ENCODE measurements around the gene PPP1R12A.
"Not testable (repeated sequence)": the region's sequence is repeated elsewhere in the genome, so short reads cannot be mapped to it uniquely, and the experiment has no call there.

Gene PPP1R12A

GRCh38 chr12:79935021-79935623 lies at the start of gene PPP1R12A:
Gene PPP1R12A (minus strand): TSS chr12:79935097. CDS start chr12:79934931, 166 bp downstream.
- peak; percentile 98 for DNase-seq (ENCODE audit: low read depth)

GRCh38 chr12:79983986-79984620 lies 49.2 kb upstream of the PPP1R12A start:
- DNase-seq (ENCODE audit: low read depth): peak; percentile 47

DNA sequence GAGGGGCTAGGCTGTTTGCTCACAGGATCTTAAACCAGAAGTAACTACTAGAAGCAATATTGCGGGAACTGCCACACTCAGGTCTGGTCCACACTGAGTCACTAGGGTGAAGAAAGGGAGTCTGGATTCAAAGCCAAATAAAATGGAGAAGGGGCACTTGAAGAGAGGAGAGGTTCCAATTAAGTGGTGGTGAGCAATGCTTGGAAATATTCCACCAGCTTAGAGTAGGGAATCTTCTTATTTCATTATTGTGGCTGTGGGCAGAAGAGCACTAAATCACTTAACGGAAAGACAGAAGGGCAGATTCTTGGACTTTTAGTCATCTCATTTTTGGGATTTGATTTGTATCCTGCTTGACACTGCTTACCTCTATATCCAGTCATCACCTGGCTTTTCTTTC lies 48.6 kb upstream of the PPP1R12A start:
- peak; percentile 64 for DNase-seq (ENCODE audit: low read depth)

DNA sequence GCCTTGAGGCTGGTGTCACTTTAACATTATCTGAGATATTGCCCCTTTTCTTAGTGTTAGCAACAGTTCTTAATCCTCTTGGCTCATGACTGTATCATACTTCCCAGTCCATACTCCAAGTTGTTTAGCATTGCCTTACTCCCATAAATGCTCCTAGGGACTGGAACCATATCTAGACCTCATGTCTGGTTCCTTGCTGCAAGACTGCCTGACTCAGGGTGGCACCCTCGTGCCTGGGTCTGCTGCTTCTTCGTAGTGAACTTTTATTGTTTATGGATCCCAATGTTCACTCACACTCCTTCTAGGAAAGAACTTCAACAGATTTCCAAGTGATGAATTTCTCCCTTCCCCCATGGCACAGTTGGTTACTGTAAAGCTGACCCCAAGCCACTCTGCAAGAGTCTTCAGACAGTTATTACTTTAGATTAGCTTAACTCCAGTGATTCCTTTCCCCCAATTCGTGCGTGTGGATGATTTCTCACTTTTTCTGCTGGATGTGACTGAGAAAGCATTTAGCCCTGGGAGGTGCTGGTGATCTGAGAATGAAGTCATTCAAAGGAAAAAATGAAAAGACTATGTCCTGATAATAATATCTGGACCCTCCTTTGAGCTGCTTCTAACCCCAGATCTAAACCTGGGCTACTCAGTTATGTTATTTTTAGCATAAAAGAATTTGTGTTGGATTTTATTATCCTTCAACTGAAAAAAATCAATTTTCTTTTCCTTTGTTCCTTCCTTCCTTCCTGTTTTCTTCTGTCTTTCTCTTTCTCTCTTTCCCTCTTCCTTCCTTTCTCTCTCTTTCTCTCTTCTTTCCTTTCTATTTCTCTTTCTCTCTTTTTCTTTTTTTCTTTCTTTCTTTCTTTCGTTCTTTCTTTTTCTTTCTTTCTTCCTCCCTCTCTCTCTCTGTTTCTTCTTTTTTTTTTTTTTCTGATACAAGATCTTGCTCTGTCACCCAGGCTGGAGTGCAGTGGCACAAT lies 47.5 kb upstream of the PPP1R12A start:
- DNase-seq (ENCODE audit: low read depth): no peak

DNA sequence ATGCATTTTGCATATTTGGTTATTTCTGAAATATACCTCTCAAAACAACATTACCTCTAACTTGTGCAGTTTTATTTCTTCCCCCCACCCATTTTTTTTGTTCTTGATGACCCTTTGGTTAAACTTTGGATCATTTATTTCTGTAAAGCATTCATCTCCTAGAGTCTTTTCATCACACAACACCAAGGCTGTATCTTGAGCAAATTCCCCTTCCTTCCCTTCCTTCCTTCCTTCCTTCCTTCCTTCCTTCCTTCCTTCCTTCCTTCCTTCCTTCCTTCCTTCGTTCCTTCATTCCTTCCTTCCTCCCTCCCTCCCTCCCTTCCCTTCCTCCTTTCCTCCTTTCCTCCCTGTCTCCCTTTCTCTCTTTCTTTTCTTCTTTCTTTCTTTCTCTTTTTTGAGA lies 43.8 kb upstream of the PPP1R12A start:
- DNase-seq (ENCODE audit: low read depth): no peak

- DNase-seq (ENCODE audit: low read depth): peak; percentile 16
Measured at GRCh38 chr12:79977856-79978460, 43.1 kb upstream of the PPP1R12A start.

GRCh38 chr12:79975143-79975542 lies 40.2 kb upstream of the PPP1R12A start:
- DNase-seq (ENCODE audit: low read depth): no peak

GRCh38 chr12:79973801-79974200 lies 38.9 kb upstream of the PPP1R12A start:
- DNase-seq (ENCODE audit: low read depth): no peak

DNA sequence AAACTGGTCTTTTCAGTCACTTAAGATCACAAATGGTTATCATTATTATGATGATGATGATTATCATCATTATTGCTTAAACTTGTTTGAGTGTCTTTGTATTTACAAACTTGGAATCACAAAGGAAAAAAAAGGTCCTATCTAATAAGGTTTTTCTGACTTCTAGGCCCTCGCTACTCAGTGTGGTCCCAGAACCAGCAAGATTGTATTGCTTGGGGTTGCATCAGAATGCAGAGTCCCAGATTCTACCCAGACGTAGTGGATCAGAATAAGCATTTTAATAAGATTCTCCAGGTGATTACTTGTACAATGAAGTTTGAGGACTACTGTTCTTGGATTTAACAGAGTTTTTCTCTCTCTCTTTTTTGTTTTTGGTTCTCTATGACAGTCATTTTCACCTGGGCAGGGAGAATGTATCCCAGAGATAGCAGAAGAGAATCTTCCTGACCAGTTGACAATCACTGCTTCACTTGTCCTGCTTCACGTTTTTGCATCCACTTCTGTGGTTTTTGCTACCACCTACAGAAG lies 29.3 kb upstream of the PPP1R12A start:
- DNase-seq (ENCODE audit: low read depth): no peak

- no peak for DNase-seq (ENCODE audit: low read depth)
Measured at GRCh38 chr12:79961411-79961810, 26.5 kb upstream of the PPP1R12A start.

GRCh38 chr12:79959484-79959883 lies 24.6 kb upstream of the PPP1R12A start:
- DNase-seq (ENCODE audit: low read depth): no peak

DNA sequence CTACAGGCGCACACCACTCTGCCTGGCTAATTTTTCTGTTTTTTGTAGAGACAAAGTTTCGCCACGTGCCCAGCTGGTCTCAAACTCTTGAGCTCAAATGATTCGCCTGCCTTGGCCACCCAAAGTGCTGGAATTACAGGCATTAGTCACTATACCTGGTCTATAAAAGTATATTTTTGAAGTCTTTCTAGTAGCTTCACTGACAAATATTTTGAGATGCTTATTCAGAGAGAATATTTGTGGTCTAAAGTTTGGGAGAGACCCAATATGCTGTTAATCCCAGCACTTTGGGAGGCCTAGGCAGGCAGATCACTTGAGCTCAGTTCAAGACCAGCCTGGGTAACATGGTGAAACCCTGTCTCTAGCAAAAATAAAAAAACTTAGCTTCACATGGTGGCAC lies 22.0 kb upstream of the PPP1R12A start:
- DNase-seq (ENCODE audit: low read depth): no peak

DNA sequence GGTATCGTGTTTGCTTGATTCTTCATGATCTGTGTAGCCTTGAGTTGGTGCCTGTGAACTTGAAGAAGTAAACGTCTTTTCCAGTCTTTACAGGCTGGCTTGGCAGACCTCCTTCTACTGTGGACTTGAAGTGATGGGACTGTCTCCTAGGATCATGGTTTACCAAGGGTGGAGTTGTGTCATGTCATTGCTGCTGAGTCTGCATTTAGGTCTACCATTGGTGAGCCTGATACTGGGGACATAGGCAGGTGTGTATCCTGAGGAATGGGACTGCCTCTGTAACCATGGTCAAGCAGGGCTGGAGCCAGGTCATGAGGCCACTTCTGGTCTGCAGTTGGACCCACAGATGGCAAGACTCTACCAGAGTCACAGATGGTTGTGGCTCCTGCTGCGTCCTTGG lies 20.7 kb upstream of the PPP1R12A start:
- no peak for DNase-seq (ENCODE audit: low read depth)

DNA sequence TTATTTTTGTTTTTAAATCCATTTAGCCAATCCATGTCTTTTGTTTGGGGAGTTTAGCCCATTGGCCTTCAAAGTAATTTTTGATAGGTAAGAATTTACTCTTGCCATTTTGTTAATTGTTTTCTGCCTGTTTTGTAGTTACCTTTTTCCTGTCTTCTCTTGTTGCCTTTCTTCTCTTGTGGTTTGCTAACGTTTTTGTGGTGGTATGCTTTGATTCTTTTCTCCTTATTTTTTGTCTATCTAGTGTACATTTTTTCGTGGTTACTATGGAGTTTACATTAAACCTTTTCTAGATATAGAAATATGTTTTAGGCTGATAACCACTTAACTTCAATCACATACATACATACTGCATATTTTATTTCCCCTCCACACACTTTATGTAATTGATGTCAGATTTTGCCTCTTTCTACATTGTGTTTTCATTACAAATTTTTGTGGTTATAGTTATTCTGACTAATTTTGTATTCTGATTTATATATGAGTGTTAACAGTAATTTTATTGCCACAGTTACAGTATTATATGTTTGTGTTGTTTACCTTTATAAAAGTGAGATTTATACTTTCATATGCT lies 19.2 kb upstream of the PPP1R12A start:
- DNase-seq (ENCODE audit: low read depth): no peak

DNA sequence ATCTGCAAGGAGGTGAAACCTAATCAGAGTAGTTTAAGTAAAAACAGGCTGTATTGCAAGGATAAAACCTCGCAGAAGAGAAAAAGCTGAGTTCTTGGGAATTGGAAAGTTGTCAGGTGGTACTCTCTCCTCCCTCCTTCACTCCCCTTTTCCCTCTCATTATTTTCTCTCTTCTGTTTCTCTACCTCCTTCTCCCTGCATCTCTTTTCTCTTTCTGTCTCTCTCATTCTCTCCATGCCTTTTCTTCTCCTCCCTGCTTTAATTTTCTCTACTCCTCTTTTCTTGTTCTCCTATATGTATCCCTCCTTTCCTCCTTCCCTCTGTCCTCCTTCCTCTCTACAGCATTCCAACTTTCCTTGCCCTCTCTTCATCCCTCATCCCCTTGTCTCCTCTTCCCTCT lies 14.2 kb upstream of the PPP1R12A start:
- DNase-seq (ENCODE audit: low read depth): no peak

GRCh38 chr12:79945433-79945832 lies 10.5 kb upstream of the PPP1R12A start:
- DNase-seq (ENCODE audit: low read depth): no peak

DNA sequence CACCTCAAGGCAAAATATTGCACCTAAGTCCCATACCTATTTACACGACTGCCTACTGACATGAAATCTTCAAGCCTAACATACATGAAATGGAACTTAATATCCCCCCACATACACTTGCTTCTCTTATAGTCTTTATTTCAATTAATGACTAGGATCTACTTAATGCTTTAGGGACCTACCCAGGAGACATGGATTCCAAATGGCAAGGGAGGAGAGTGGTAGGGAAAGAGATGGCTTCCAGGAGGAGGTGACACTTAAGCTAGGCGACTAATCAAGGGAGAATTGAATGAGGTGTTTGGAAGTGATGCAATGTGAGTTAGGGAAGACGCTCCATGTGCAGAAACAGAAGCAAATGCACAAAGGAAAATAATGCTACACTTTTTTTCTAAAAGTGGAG lies 9.7 kb upstream of the PPP1R12A start:
- DNase-seq (ENCODE audit: low read depth): no peak

DNA sequence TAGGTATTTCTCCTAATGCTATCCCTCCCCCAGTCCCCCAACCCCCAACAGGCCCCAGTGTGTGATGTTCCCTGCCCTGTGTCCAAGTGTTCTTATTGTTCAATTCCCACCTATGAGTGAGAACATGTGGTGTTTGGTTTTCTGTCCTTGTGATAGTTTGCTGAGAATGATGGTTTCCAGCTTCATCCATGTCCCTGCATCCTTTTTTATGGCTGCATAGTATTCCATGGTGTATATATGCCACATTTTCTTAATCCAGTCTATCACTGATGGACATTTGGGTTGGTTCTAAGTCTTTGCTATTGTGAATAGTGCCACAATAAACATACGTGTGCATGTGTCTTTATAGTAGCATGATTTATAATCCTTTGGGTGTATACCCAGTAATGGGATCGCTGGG lies 7.9 kb upstream of the PPP1R12A start:
- DNase-seq (ENCODE audit: low read depth): not testable (repeated sequence)

DNA sequence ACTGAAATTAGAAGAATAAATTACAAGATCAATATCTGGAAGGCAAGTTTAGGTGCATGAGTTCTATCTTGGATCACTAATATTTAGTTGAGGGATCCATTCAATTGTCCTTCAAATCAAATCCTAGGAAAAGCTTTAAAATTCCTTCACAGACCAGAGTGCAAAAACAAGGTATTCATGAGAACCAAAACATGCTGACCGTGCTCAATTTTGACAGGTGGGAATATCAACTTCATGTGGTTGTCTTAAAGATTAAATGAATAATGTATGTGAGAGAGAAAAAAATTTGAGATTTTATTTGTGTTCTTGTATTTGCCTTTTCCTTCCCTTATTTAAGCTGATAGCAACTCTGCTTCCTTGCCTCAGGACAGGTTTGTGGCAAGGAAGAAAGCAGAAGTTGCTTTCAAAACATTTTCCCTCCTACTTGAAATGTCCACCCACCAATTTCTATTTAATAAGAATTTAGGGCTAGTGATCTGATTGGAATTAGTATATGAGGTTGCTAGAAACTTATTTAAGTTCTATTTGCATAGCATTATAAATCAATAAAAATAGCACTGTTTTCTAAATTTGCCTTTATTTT lies 4.9 kb upstream of the PPP1R12A start:
- no peak for DNase-seq (ENCODE audit: low read depth)

DNA sequence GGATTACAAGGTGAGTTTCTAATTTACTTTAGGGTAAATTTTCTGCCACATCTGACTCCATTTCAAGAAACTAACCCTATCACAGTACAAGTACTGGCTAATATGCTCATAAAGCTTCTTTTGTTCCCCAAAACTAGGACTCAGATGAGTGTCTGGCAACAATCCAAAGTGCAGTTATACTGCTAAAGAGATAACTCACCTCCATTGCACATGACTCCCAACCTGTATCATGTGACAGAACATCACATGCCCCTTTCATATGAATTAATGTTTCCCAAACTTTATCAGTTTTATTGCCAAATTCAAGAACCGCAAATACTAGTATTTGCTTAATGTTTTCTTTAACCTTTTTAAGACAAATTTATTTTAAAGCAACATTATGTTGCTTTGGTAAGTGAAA lies 3.9 kb upstream of the PPP1R12A start:
- DNase-seq (ENCODE audit: low read depth): no peak

DNA sequence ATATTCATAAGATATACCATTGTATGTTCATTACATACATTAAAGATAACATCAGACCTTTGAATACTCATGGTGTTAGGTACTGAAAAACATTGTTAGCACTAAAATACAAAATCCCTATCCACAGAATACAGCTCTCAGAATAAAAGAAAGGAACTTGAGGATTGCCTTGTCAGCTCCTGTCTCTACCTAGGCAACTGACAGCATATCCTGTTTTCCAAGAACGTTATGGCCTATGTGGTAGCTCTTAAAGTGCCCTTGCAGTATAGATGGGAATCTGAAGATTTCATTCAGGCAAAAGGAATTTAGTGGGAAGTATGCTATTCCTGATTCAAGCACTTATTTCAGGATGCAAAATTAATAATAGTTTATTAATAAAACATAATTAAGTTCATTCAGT lies 1.8 kb upstream of the PPP1R12A start:
- no peak for DNase-seq (ENCODE audit: low read depth)

Measured in iris pigment epithelial cell (primary cell).